LoVo (cell line): ENCODE data around the gene ZFP36.
"Not testable (repeated sequence)": the region's sequence is repeated elsewhere in the genome, so short reads cannot be mapped to it uniquely, and the experiment has no call there.

Experiments
- DNase-seq: peaks from one replicate; pipeline ENCODE4 v3.0.0-alpha.2; 2016; ENCODE audit warnings: low spot score

Gene ZFP36

GRCh38 chr19:39446365-39447084, 39.9 kb downstream of the ZFP36 start:
- DNase-seq: no peak

GRCh38 chr19:39448271-39448670, 41.6 kb downstream of the ZFP36 start:
- no peak for DNase-seq

- DNase-seq: no peak
These were observed 42.6 kb downstream of the ZFP36 start for GRCh38 chr19:39449116-39449797.

DNA sequence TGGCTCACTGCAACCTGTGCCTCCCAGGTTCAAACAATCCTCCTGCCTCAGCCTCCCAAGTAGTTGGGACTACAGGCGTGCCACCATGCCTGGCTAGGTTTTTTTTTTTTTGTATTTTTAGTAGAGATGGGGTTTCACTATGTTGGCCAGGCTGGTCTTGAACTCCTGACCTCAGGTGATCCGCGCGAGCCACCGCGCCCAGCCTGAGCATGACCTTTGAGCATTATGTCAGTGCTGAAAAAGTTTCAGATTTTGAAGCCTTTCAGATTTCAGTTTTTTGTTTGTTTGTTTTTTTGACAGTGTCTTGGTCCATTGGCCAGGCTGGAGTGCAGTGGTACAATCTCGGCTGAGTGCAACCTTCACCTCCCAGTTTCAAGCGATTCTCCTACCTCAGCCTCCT, 44.6 kb downstream of the ZFP36 start:
- not testable (repeated sequence) for DNase-seq
